GM06990 (cell line): ENCODE results near the gene FAM163A.
"Not testable (repeated sequence)": the region's sequence is repeated elsewhere in the genome, so short reads cannot be mapped to it uniquely, and the experiment has no call there.

Experiments used
- DNase-seq: peaks from one replicate; pipeline ENCODE4 v3.0.0-alpha.2; 2011; ENCODE audit not compliant: insufficient read length; ENCODE audit errors: extremely low read depth
- H3K27me3 ChIP-seq: replicated peaks from 2 replicates; pipeline ENCODE4 v1.6.0; 2011; ENCODE audit warnings: low read length; ENCODE audit not compliant: control insufficient read depth, insufficient read depth
- H3K36me3 ChIP-seq: 2 replicates; pipeline ENCODE4 v1.5.1; 2011; ENCODE audit warnings: low read length; ENCODE audit not compliant: control insufficient read depth, insufficient read depth
- H3K4me3 ChIP-seq: replicated peaks from 2 replicates; pipeline ENCODE4 v1.5.1; 2011; ENCODE audit warnings: low read depth, mild to moderate bottlenecking, control low read depth, low read length
- CTCF ChIP-seq: IDR thresholded peaks from 2 replicates; pipeline ENCODE4 v1.5.1; 2011; ENCODE audit warnings: low read length, control low read depth, mild to moderate bottlenecking, inconsistent platforms; ENCODE audit not compliant: insufficient read depth, poor library complexity, severe bottlenecking

The FAM163A gene

GRCh38 chr1:179828554-179829110 lies 85.5 kb downstream of the FAM163A start:
- Histone ChIP-seq H3K27me3 (no peaks in the 10 kb centered on the region), H3K4me3 (no peak overlapping the region), H3K36me3 (no peaks in the 10 kb centered on the region)
- TF ChIP-seq CTCF: no peak
- no peak for DNase-seq

GRCh38 chr1:179831225-179831624 lies 88.1 kb downstream of the FAM163A start:
- Histone ChIP-seq H3K27me3 (no peaks in the 10 kb centered on the region), H3K36me3 (no peaks in the 10 kb centered on the region), H3K4me3 (no peak overlapping the region)
- DNase-seq: no peak
- TF ChIP-seq CTCF: no peak

GRCh38 chr1:179831852-179832699 lies 89.0 kb downstream of the FAM163A start:
- Histone ChIP-seq H3K4me3 (no peak overlapping the region), H3K27me3 (no peaks in the 10 kb centered on the region), H3K36me3 (no peaks in the 10 kb centered on the region)
- DNase-seq: no peak
- no peak for TF ChIP-seq CTCF

- H3K36me3 ChIP-seq, H3K27me3 ChIP-seq, H3K4me3 ChIP-seq, DNase-seq: not testable (repeated sequence)
These were observed 93.8 kb downstream of the FAM163A start for GRCh38 chr1:179836686-179837445.

GRCh38 chr1:179840107-179840506 lies 97.0 kb downstream of the FAM163A start:
- DNase-seq: no peak
- H3K4me3 ChIP-seq: no peak overlapping the region
- no peaks in the 10 kb centered on the region; the same call in 1 of the 2 replicates for H3K36me3 ChIP-seq
- no peaks in the 10 kb centered on the region for H3K27me3 ChIP-seq
- TF ChIP-seq CTCF: no peak

DNA sequence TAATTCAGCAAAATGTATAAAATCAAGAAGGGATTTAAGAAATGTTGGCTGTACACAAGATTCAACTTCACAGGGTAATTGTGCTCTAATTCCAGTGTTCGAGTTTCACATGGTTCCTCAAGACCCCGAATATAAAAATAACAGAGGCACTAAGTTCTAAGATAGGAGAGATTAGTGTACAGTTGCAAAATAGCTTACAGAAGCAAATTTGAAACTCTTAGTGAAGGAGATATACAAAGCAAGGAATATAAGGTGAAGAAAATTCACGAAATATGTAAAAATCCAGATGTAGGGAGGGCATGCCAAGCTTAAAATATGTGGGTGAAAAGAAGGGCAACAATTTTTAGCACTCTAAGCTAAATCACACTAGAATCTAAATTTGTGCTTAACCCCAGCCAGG lies 105.1 kb downstream of the FAM163A start:
- Histone ChIP-seq H3K27me3 (no peaks in the 10 kb centered on the region), H3K36me3 (peaks cover 11% of the 10 kb centered on the region), H3K4me3 (no peak overlapping the region)
- DNase-seq: no peak
- no peak for TF ChIP-seq CTCF
